HG02885 (cell line): ENCODE results near the gene CHD2.
"Not testable (repeated sequence)": the region's sequence is repeated elsewhere in the genome, so short reads cannot be mapped to it uniquely, and the experiment has no call there.

ENCODE experiments used
- ATAC-seq: cut with Tn5 transposase; IDR thresholded peaks from one replicate; pipeline ENCODE4 v1.9.1; 2021; ENCODE audit warnings: mild to moderate bottlenecking; ENCODE audit not compliant: unreplicated experiment, poor library complexity

The CHD2 gene

GRCh38 chr15:92899948-92900730 lies at the start of gene CHD2:
CHD2 (plus strand) TSS chr15:92900324; CDS start chr15:92901238, 914 bp downstream.
- ATAC-seq: peak; percentile 70

GRCh38 chr15:92853222-92853621 lies 46.9 kb upstream of the CHD2 start:
- peak; percentile 45 for ATAC-seq

GRCh38 chr15:92861742-92862141 lies 38.4 kb upstream of the CHD2 start:
- no peak for ATAC-seq

DNA sequence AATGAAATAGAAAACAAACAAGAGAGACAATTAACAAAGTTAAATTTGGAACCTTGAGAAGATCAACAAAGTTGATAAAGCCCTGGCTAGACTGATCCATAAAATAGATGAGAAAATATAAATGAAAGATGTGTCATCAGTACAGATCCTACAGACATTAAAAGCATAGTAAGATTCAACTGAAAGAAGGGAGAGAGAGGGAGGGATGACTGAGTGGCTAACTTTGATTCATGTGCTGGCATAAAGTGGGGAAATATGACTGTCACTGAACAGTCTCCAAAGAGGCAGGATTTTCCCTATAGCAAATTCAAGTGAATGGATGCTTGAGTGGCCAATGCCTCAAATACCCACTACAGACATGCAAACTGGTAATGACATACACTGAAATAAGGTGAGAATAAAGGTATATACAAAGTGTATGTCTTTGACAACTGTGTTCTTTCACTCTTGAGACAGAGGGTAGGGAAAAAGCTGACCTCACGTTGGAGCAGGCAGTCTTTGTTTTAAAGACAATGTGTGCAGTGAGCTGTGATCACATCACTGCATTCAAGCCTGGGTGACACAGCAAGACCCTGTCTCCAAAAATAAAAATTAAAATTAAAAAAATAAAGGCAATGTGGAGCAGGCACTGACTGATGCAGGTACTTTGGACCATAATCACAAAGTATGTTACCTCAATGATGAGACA lies 35.9 kb upstream of the CHD2 start:
- no peak for ATAC-seq

- no peak for ATAC-seq
Observed at GRCh38 chr15:92869263-92869940, 30.7 kb upstream of the CHD2 start.

DNA sequence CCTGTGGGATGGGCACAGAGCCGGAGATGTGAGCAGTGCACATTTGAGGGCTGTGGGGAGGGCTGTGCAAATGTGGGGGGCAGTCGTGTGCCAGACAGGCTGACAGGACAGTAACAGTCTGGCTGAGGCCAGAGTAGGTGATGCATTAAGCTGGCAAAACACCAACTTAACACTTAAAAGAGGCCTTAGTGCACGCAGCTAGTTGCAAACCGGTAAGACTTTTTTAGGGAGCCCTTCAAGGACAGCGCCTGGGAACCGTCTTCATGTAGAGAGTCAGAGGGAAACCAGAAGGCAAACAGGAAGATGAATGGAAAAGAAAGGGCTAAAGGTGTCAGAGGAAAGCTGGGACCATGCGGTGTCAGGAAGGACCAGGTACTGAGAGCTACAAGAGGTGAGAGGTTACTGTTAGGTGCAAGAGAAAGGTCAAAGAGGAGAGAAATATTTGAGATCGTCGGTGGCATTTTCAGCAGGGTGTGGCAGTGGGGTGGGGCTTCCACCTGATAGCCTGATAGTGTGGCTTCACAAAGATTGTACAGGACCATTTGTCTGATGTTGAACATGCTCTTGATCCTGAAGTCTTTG lies 30.0 kb upstream of the CHD2 start:
- ATAC-seq: no peak

DNA sequence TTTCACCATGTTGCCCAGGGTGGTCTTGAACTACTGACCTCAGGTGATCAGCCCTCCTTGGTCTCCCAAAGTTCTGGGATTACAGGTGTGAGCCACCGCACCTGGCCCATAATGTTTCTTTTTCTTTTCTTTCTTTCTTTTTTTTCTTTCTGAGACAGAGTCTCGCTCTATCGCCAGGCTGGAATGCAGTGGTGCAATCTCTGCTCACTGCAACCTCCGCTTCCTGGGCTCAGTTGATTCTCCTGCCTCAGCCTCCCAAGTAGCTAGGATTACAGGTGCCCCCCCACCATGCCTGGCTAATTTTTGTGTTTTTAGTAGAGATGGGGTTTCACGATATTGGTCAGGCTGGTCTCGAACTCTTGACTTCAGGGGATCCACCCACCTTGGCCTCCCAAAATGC lies 27.2 kb upstream of the CHD2 start:
- not testable (repeated sequence) for ATAC-seq

DNA sequence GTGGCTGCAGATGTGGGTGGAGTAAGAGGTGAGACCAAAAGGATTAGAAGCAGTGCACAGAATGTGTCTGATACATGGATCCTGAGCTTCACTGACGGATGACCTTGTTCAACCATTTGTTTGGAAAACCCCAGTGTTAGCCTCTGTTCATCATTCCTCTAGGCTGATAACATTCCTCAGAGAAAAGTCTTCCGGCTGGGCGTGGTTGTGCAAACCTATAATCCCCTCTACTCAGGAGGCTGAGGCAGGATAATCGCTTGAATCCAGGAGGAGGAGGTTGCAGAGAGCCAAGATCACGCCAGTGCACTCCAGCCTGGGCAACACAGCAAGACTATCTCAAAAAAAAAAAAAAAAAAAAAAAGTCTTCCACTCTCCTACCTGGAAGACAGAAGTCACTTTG lies 23.1 kb upstream of the CHD2 start:
- ATAC-seq: no peak

- no peak for ATAC-seq
Observed at GRCh38 chr15:92877416-92877815, 22.7 kb upstream of the CHD2 start.

DNA sequence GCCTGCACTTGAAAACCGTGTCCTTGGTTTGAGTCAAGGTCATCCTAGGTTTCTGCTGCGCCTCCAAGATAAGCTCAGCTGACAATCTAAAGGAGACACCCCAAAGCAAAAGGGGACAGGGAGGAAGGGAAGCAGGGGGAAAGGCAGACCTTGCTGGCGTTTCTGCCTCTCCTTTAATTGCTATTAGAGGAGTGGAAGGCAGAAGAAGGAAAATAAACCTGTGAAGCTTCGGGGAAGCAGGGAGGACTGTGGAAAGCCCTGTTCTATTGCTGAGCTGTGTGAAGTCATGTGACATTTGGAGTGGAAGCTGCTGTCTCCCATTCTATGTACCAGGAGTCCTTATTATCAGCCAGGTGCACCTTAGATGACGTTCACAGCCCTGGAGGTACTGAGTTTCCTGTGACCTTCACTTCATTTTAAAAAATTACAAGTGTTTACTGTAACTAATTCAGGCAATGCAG lies 21.5 kb upstream of the CHD2 start:
- no peak for ATAC-seq

DNA sequence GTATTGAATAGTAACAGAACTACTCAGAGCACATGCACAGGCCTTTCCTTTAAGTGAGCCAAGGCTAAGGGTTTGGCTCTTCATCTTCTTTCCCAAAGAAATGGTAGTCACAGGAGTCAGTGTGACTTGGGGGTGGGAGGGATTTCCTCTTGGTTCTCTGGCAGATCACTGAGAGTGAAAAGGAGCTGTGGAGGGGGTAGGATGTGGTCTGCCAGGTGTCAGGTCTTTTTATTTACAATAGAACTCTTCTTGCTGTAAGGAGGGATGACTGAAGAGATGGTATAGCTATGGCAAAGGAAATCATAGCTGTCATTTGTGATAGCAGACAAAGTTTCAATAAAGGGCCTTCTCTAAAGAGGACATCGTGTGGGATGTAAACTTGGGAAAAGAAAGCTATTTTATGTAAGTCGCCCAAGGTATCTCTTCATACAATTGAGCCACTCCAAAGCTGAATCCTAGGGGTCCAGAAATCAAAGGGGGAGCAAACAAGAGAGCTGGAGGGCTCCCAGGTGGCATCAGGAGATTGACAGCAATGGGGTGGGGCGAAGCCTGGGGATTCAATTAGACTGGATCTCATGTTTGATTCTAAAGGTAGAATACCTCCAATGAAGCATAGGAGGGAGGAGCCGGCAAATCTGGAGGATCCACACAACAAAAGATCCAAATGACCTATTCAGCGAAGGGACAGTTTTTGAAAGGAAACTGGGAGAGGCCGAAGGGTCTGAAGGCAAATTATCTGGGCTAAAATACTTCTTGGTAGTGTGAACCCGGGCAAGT lies 20.0 kb upstream of the CHD2 start:
- no peak for ATAC-seq

DNA sequence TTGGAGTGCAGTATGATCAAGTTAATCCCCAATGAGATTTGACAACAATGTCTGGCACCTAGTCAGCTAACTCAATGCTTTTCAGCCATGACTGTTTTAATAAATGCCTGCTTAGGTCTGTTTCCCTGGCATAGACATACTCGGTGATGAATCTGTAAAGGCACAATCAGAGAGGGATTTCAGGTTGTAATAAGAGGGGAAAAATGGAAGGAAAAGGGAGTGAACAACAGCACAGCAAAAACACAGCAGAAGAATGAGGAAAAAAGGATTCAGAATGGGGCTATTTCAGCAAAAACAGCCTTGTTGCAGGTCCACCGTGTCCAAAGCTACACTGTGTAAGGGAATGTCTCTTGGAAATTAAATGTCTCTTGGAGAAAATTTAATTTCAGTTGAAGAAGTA lies 19.3 kb upstream of the CHD2 start:
- no peak for ATAC-seq

DNA sequence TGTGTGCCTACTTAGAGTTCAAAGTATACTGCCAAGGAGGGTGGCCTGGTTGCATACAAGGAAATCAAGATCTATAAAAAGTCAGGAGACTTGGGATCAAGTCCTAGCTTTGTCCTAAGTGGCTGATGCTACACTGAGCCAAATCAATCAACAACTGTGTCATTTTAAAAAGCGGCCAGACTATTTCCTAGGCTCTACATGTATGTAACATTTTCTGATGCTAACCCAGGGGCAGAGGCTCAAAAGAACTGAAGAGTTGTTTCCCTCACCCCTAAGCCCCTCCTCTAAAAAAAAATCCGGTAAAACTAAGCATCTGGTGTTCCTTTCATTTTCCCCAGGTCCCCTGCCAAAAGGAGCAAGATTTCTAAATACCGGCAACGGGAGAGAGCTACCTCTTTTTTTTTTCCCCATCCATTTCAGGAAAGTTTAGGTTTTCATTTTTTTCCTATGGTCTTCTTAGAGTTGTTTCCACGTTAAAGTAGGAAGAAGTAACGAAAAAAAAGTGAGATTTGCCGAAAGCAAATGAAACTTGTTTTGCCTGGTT lies 18.8 kb upstream of the CHD2 start:
- no peak for ATAC-seq

DNA sequence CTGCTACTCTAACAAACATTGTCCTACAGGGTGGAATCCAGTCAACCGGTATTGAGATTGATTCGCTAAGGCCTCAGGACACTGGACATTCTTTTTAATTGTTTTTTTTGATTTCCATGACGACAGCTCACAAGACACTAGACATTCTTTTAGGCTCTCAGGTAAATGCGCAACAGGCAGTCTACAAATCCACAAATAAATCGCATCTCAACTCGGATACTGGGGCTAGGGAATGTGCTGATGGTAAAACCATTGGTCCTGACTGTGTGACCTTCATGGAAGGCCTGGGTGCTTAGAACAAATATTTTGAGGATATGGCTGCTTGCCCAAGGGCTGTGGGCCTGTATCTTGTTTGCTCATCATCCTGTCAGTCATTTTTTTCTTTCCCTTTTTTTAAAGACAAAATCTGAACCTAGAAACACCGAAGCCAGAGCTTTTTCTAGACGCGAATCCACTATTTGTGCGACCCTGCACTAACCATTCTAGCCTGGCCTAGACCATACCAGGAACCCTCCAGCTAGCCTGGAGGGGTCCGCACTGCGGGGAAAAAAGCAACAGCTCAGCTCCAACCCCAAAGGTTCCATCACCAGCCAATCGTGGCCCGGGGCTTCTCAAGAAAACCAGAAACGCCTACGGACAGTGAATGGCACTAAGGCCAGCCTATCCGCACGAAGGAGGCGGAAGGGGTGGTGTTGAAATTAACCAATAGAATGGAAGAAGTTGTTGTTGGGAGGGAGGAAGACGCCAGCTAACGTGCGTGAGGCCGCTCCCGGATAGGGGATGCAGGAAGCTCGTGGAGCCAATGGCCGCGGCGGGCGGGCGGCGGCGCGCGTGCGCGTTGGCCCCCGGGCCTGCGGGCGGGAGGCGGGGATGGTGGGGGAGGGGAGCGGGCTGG lies 18.1 kb upstream of the CHD2 start:
- ATAC-seq: peak; percentile 95

- ATAC-seq: peak; percentile 62
Observed at GRCh38 chr15:92882697-92883162, 17.4 kb upstream of the CHD2 start.

GRCh38 chr15:92883163-92883875 lies 16.8 kb upstream of the CHD2 start:
- peak; percentile 4 for ATAC-seq

GRCh38 chr15:92883876-92884435 lies 16.2 kb upstream of the CHD2 start:
- ATAC-seq: no peak
